PC-9 (cell line): Measurements from ENCODE around the gene COTL1. TPM values are rescaled to one million over a fixed set of nuclear protein-coding genes. Genes with fewer than 3 reads are reported as not detected.

ENCODE experiments used
- BruUV-seq: library from RNA; stranded (reverse); fragments of 400-500 nt; replicated peaks from 2 replicates; lab custom pipeline; 2021; lab: Mats Ljungman, UMichigan
- CTCF ChIA-PET: fragments of 300-600 bp; sonication (Branson Sonifier 250); formaldehyde crosslinking; loops from one replicate; lab custom pipeline; 2022; ENCODE audit warnings: antibody characterized with exemption; lab: Charles Lee
- POLR2A ChIA-PET: fragments of 300-600 bp; sonication (Branson Sonifier 250); formaldehyde crosslinking; loops from one replicate; lab custom pipeline; 2022; ENCODE audit warnings: antibody characterized with exemption; ENCODE audit not compliant: unreplicated experiment; lab: Charles Lee
- DNase-seq, 2 experiments: peaks; one replicate each; pipeline versions ENCODE4 v3.0.0 to v3.0.0-alpha.2; 2015 to 2022; ENCODE audit warnings: mixed read lengths in 1 of 2
- H2AFZ ChIP-seq: fragments of 200-600 bp; sonication (generic); 2 replicates; pipeline ENCODE4 v1.8.1; 2017; ENCODE audit warnings: antibody characterized with exemption
- H3F3A ChIP-seq: fragments of 200-600 bp; sonication (generic); 2 replicates; pipeline ENCODE4 v1.8.1; 2017; ENCODE audit warnings: antibody characterized with exemption, mild to moderate bottlenecking, low read depth; ENCODE audit not compliant: insufficient read depth
- H3K27ac ChIP-seq: fragments of 200-600 bp; sonication (generic); 2 replicates; pipeline ENCODE4 v1.6.1; 2016; ENCODE audit warnings: mixed run types
- H3K27me3 ChIP-seq: fragments of 200-600 bp; sonication (generic); 2 replicates; pipeline ENCODE4 v1.6.1; 2016; ENCODE audit warnings: low read depth, mixed run types; ENCODE audit not compliant: insufficient read depth
- H3K36me3 ChIP-seq: fragments of 200-600 bp; sonication (generic); 2 replicates; pipeline ENCODE4 v1.6.1; 2016; ENCODE audit warnings: low read depth, mixed run types
- H3K4me1 ChIP-seq: fragments of 200-600 bp; sonication (generic); replicated peaks from 2 replicates; pipeline ENCODE4 v1.6.1; 2016; ENCODE audit warnings: mixed run types; ENCODE audit not compliant: insufficient read depth
- H3K4me2 ChIP-seq: fragments of 200-600 bp; sonication (generic); 2 replicates; pipeline ENCODE4 v1.6.1; 2017; ENCODE audit warnings: mixed run types
- H3K4me3 ChIP-seq: fragments of 200-600 bp; sonication (generic); 2 replicates; pipeline ENCODE4 v1.6.1; 2016; ENCODE audit warnings: mixed run types
- H3K79me2 ChIP-seq: fragments of 200-600 bp; sonication (generic); 2 replicates; pipeline ENCODE4 v1.6.1; 2017; ENCODE audit warnings: low read depth, mixed run types
- H3K9me2 ChIP-seq: fragments of 200-600 bp; sonication (generic); 2 replicates; pipeline ENCODE4 v1.8.1; 2017; ENCODE audit warnings: mild to moderate bottlenecking; ENCODE audit not compliant: insufficient read depth
- H3K9me3 ChIP-seq: fragments of 200-600 bp; sonication (generic); 2 replicates; pipeline ENCODE4 v1.8.1; 2016; ENCODE audit warnings: low read depth; ENCODE audit not compliant: insufficient read depth
- H4K20me1 ChIP-seq: fragments of 200-600 bp; sonication (generic); 2 replicates; pipeline ENCODE4 v1.8.1; 2017; ENCODE audit not compliant: insufficient read depth
- CTCF ChIP-seq: fragments of 200-600 bp; sonication (generic); conservative IDR thresholded peaks from 2 replicates; pipeline ENCODE4 v1.6.1; 2017; ENCODE audit warnings: mixed run types, antibody characterized with exemption, mild to moderate bottlenecking, moderate library complexity
- EZH2 ChIP-seq: fragments of 200-600 bp; sonication (generic); IDR thresholded peaks from 2 replicates; pipeline ENCODE4 v1.8.0; 2017; ENCODE audit warnings: antibody characterized with exemption, low read depth
- intact Hi-C: fragments of 100-400 bp; cut with micrococcal nuclease; formaldehyde crosslinking; loops from one replicate; pipeline ENCODE4 v1.10.0; 2022; ENCODE audit not compliant: unreplicated experiment
- total RNA-seq: library from RNA; stranded (reverse); gene quantifications from 2 replicates; pipeline ENCODE4 v1.2.3, GENCODE V29; 2021

The COTL1 gene
- total RNA-seq, 1 experiment from 2014 or later: 512 TPM

- intact Hi-C loops: no loop called here
- POLR2A ChIA-PET: no interaction called here
- H3K4me2 ChIP-seq: no peak overlapping the region
Measured at GRCh38 chr16:84538222-84538840, 79.5 kb downstream of the COTL1 start.

GRCh38 chr16:84537491-84538151, 80.3 kb downstream of the COTL1 start:
- Histone ChIP-seq H3K79me2 (no peaks in the 10 kb centered on the region), H3K9me2 (no peaks in the 10 kb centered on the region), H4K20me1 (no peaks in the 10 kb centered on the region), H3K36me3 (no peaks in the 10 kb centered on the region), H3K9me3 (no peaks in the 10 kb centered on the region), H3K4me2 (no peak overlapping the region), H2AFZ (no peak overlapping the region), H3K4me3 (no peak overlapping the region), H3K27me3 (peaks cover 4% of the 10 kb centered on the region; the same call in 1 of the 2 replicates), H3F3A (no peaks in the 10 kb centered on the region), H3K27ac (no peak overlapping the region), H3K4me1 (no peaks in the 10 kb centered on the region)
- CTCF ChIA-PET: no interaction called here
- no TSS peak for BruUV-seq
- TF ChIP-seq EZH2: no peak
- TF ChIP-seq CTCF: no peak
- no peak for DNase-seq
- intact Hi-C loops: no loop called here
- POLR2A ChIA-PET: no interaction called here

More at GRCh38 chr16:84538222-84538840, 79.5 kb downstream of the COTL1 start:
- H3K27ac ChIP-seq: no peak overlapping the region
- DNase-seq: no peak
- H3F3A ChIP-seq: no peaks in the 10 kb centered on the region
- no peaks in the 10 kb centered on the region for H3K4me1 ChIP-seq
- no peaks in the 10 kb centered on the region for H3K79me2 ChIP-seq
- H2AFZ ChIP-seq: no peak overlapping the region
- H4K20me1 ChIP-seq: no peaks in the 10 kb centered on the region
- no peaks in the 10 kb centered on the region for H3K9me3 ChIP-seq
- TF ChIP-seq EZH2 (no peak), CTCF (no peak)
- H3K36me3 ChIP-seq: no peaks in the 10 kb centered on the region
- CTCF ChIA-PET: no interaction called here
- no peak overlapping the region for H3K4me3 ChIP-seq
- peaks cover 4% of the 10 kb centered on the region; the same call in 1 of the 2 replicates for H3K27me3 ChIP-seq
- H3K9me2 ChIP-seq: no peaks in the 10 kb centered on the region
- BruUV-seq: no TSS peak

- BruUV-seq: no TSS peak
- ChIA-PET CTCF (no interaction called here), POLR2A (no interaction called here)
- DNase-seq: no peak
- H3K27ac ChIP-seq: no peak overlapping the region
- no peaks in the 10 kb centered on the region for H3K79me2 ChIP-seq
- H3K36me3 ChIP-seq: no peaks in the 10 kb centered on the region
- no peaks in the 10 kb centered on the region for H3K9me2 ChIP-seq
- H3F3A ChIP-seq: no peaks in the 10 kb centered on the region
- no peak overlapping the region for H3K4me2 ChIP-seq
- TF ChIP-seq CTCF: no peak
- no peak for TF ChIP-seq EZH2
- H2AFZ ChIP-seq: no peak overlapping the region
- no peaks in the 10 kb centered on the region for H4K20me1 ChIP-seq
- no peak overlapping the region for H3K4me3 ChIP-seq
- H3K4me1 ChIP-seq: no peaks in the 10 kb centered on the region
- peaks cover 4% of the 10 kb centered on the region; the same call in 1 of the 2 replicates for H3K27me3 ChIP-seq
- no peaks in the 10 kb centered on the region for H3K9me3 ChIP-seq
- intact Hi-C loops: no loop called here
Measured at GRCh38 chr16:84535851-84536250, 82.0 kb downstream of the COTL1 start.
